WTC11 (cell line): ENCODE results near the gene ANKMY2. TPM values are rescaled to one million over a fixed set of nuclear protein-coding genes. Genes with fewer than 3 reads are reported as not detected.

Experiments used
- ATAC-seq: fragments of 200-7000 bp; cut with Tn5 transposase; 2 replicates; pipeline ENCODE4 v1.10.0; 2021; ENCODE audit warnings: mild to moderate bottlenecking, moderate library complexity
- CTCF ChIA-PET: fragments of 300-600 bp; sonication (Branson Sonifier 250); formaldehyde crosslinking; loops from one replicate; lab custom pipeline; 2021; ENCODE audit warnings: antibody characterized with exemption; lab: Charles Lee
- POLR2A ChIA-PET: fragments of 350-600 bp; sonication (Branson Sonifier 250); formaldehyde crosslinking; loops from one replicate; lab custom pipeline; 2021; ENCODE audit warnings: antibody characterized with exemption; lab: Charles Lee
- DNase-seq: peaks from one replicate; pipeline ENCODE4 v3.0.0; 2021; ENCODE audit warnings: low spot score
- H3K27ac Mint-ChIP-seq: 2 replicates; pipeline ENCODE4 v1.8.0; 2021; ENCODE audit warnings: mixed read lengths
- H3K27me3 Mint-ChIP-seq: 2 replicates; pipeline ENCODE4 v1.8.0; 2021; ENCODE audit warnings: low read depth, mild to moderate bottlenecking, moderate library complexity, mixed read lengths
- H3K36me3 Mint-ChIP-seq: 2 replicates; pipeline ENCODE4 v1.8.0; 2021; ENCODE audit warnings: mixed read lengths
- H3K4me1 Mint-ChIP-seq: 2 replicates; pipeline ENCODE4 v1.8.0; 2022; ENCODE audit warnings: mixed read lengths
- H3K4me3 Mint-ChIP-seq: 2 replicates; pipeline ENCODE4 v1.8.0; 2021; ENCODE audit warnings: mild to moderate bottlenecking, moderate library complexity, mixed read lengths
- H3K9me3 Mint-ChIP-seq: 2 replicates; pipeline ENCODE4 v1.8.0; 2021; ENCODE audit warnings: mixed read lengths
- AFF4 ChIP-seq: sonication (generic); formaldehyde crosslinking; IDR thresholded peaks from 2 replicates; pipeline ENCODE4 v1.8.1; 2023; ENCODE audit warnings: mild to moderate bottlenecking, missing genetic modification reagents, borderline replicate concordance
- ATF1 ChIP-seq: sonication (generic); formaldehyde crosslinking; IDR thresholded peaks from 2 replicates; pipeline ENCODE4 v1.8.1; 2023; ENCODE audit warnings: mild to moderate bottlenecking, moderate library complexity, missing genetic modification reagents
- ATF6 ChIP-seq: sonication (generic); formaldehyde crosslinking; IDR thresholded peaks from 2 replicates; pipeline ENCODE4 v1.8.1; 2023; ENCODE audit warnings: mild to moderate bottlenecking, missing genetic modification reagents
- CREM ChIP-seq: sonication (generic); formaldehyde crosslinking; IDR thresholded peaks from 2 replicates; pipeline ENCODE4 v1.8.1; 2022; ENCODE audit warnings: mild to moderate bottlenecking, missing genetic modification reagents, moderate library complexity
- ETV6 ChIP-seq: sonication (generic); formaldehyde crosslinking; IDR thresholded peaks from 2 replicates; pipeline ENCODE4 v1.8.1; 2022; ENCODE audit warnings: mild to moderate bottlenecking, missing genetic modification reagents
- HMGA2 ChIP-seq: fragments of 250-450 bp; sonication (Bioruptor Pico); IDR thresholded peaks from 2 replicates; pipeline ENCODE4 v1.4.0; 2021; ENCODE audit warnings: mild to moderate bottlenecking, moderate library complexity
- HMGXB4 ChIP-seq: sonication (generic); formaldehyde crosslinking; IDR thresholded peaks from 2 replicates; pipeline ENCODE4 v1.8.1; 2023; ENCODE audit warnings: mild to moderate bottlenecking, moderate library complexity, missing genetic modification reagents
- IRF2 ChIP-seq: sonication (generic); formaldehyde crosslinking; IDR thresholded peaks from 2 replicates; pipeline ENCODE4 v1.8.0; 2022; ENCODE audit warnings: low read depth, missing genetic modification reagents, borderline replicate concordance
- JUN ChIP-seq: sonication (generic); formaldehyde crosslinking; IDR thresholded peaks from 2 replicates; pipeline ENCODE4 v1.8.0; 2023; ENCODE audit warnings: mild to moderate bottlenecking, missing genetic modification reagents
- MLX ChIP-seq: sonication (generic); formaldehyde crosslinking; IDR thresholded peaks from 2 replicates; pipeline ENCODE4 v1.8.1; 2023; ENCODE audit warnings: mild to moderate bottlenecking, missing genetic modification reagents, moderate library complexity
- MXD4 ChIP-seq: fragments of 250-450 bp; sonication (Bioruptor Pico); IDR thresholded peaks from 2 replicates; pipeline ENCODE4 v1.8.0; 2021; ENCODE audit warnings: mild to moderate bottlenecking, moderate library complexity, borderline replicate concordance
- NFATC4 ChIP-seq: fragments of 250-450 bp; sonication (Bioruptor Pico); IDR thresholded peaks from 2 replicates; pipeline ENCODE4 v1.9.0; 2021; ENCODE audit warnings: mild to moderate bottlenecking
- NR3C1 ChIP-seq: sonication (generic); formaldehyde crosslinking; conservative IDR thresholded peaks from 2 replicates; pipeline ENCODE4 v1.8.1; 2023; ENCODE audit warnings: low read depth, mild to moderate bottlenecking, missing genetic modification reagents
- RELA ChIP-seq: sonication (generic); formaldehyde crosslinking; IDR thresholded peaks from 2 replicates; pipeline ENCODE4 v1.8.1; 2022; ENCODE audit warnings: missing genetic modification reagents, mild to moderate bottlenecking, borderline replicate concordance
- SMAD4 ChIP-seq: sonication (generic); formaldehyde crosslinking; IDR thresholded peaks from 2 replicates; pipeline ENCODE4 v1.8.0; 2022; ENCODE audit warnings: mild to moderate bottlenecking, missing genetic modification reagents
- SOX15 ChIP-seq: fragments of 250-450 bp; sonication (Bioruptor Pico); IDR thresholded peaks from 2 replicates; pipeline ENCODE4 v1.9.0; 2021; ENCODE audit warnings: mild to moderate bottlenecking
- TCF7 ChIP-seq: sonication (generic); formaldehyde crosslinking; IDR thresholded peaks from 2 replicates; pipeline ENCODE4 v1.8.0; 2022; ENCODE audit warnings: mild to moderate bottlenecking, low read depth, missing genetic modification reagents, moderate library complexity
- TEAD1 ChIP-seq: sonication (generic); formaldehyde crosslinking; IDR thresholded peaks from 2 replicates; pipeline ENCODE4 v1.8.0; 2022; ENCODE audit warnings: mild to moderate bottlenecking, missing genetic modification reagents
- TP53 ChIP-seq: sonication (generic); formaldehyde crosslinking; IDR thresholded peaks from 2 replicates; pipeline ENCODE4 v1.8.1; 2023; ENCODE audit warnings: mild to moderate bottlenecking, missing genetic modification reagents
- ZNF121 ChIP-seq: sonication (generic); formaldehyde crosslinking; IDR thresholded peaks from 2 replicates; pipeline ENCODE4 v1.8.0; 2023; ENCODE audit warnings: missing genetic modification reagents
- ZNF232 ChIP-seq: sonication (generic); formaldehyde crosslinking; IDR thresholded peaks from 2 replicates; pipeline ENCODE4 v1.8.0; 2022; ENCODE audit warnings: mild to moderate bottlenecking, missing genetic modification reagents
- ZNF281 ChIP-seq: sonication (generic); formaldehyde crosslinking; IDR thresholded peaks from 2 replicates; pipeline ENCODE4 v1.8.0; 2023; ENCODE audit warnings: mild to moderate bottlenecking, missing genetic modification reagents
- ZNF317 ChIP-seq: sonication (generic); formaldehyde crosslinking; IDR thresholded peaks from 2 replicates; pipeline ENCODE4 v1.8.1; 2023; ENCODE audit warnings: low read depth, mild to moderate bottlenecking, moderate library complexity, missing genetic modification reagents, borderline replicate concordance
- ZNF423 ChIP-seq: fragments of 250-450 bp; sonication (Bioruptor Pico); IDR thresholded peaks from 2 replicates; pipeline ENCODE4 v2.1.2; 2022; ENCODE audit warnings: mild to moderate bottlenecking, moderate library complexity
- total RNA-seq: library from RNA; stranded (reverse); gene quantifications from 3 replicates; pipeline ENCODE4 v1.2.3, GENCODE V29; 2021

Gene ANKMY2
- total RNA-seq, 1 experiment from 2014 or later: 13.6 TPM

GRCh38 chr7:16592395-16592794 lies 53.2 kb downstream of the ANKMY2 start (continued):
- TF ChIP-seq ATF6 (CRISPR knock-in tag): no peak
- TF ChIP-seq ZNF281 (CRISPR knock-in tag): no peak
- TF ChIP-seq HMGA2 (CRISPR knock-in tag): no peak
- TF ChIP-seq TP53 (CRISPR knock-in tag): no peak
- TF ChIP-seq TCF7: no peak
- no peak for TF ChIP-seq ZNF317 (CRISPR knock-in tag)
- no peak for TF ChIP-seq SMAD4 (CRISPR knock-in tag)
- TF ChIP-seq NFATC4: no peak

- Mint-ChIP-seq H3K27ac (no peak overlapping the region), H3K4me1 (peaks cover 4% of the 10 kb centered on the region; the same call in 1 of the 2 replicates), H3K27me3 (no peaks in the 10 kb centered on the region), H3K36me3 (no peaks in the 10 kb centered on the region), H3K4me3 (no peak overlapping the region), H3K9me3 (peaks cover 5% of the 10 kb centered on the region)
- DNase-seq: no peak
- CTCF ChIA-PET: no interaction called here
- TF ChIP-seq ZNF121 (no peak), HMGA2 (CRISPR knock-in tag) (no peak), ATF1 (CRISPR knock-in tag) (no peak), JUN (CRISPR knock-in tag) (no peak), TEAD1 (CRISPR knock-in tag) (no peak), RELA (CRISPR knock-in tag) (no peak), ZNF423 (CRISPR knock-in tag) (no peak), IRF2 (CRISPR knock-in tag) (no peak), ETV6 (CRISPR knock-in tag) (no peak), AFF4 (CRISPR knock-in tag) (no peak), HMGXB4 (CRISPR knock-in tag) (no peak), MLX (CRISPR knock-in tag) (no peak), CREM (CRISPR knock-in tag) (no peak), NR3C1 (CRISPR knock-in tag) (no peak), MXD4 (CRISPR knock-in tag) (no peak), NFATC4 (no peak), ZNF232 (CRISPR knock-in tag) (no peak), SOX15 (CRISPR knock-in tag) (no peak)
- ATAC-seq: no peak
- POLR2A ChIA-PET: no interaction called here
These were observed 55.1 kb downstream of the ANKMY2 start for GRCh38 chr7:16590424-16590823.
